Activated CD8-positive, alpha-beta memory T cell treated with anti-CD3 and anti-CD28 coated beads, Interleukin-2, amount 50 U/mL, for 1 hour (primary cell): ENCODE data around the gene FKTN.

Experiments
- DNase-seq: peaks from one replicate; pipeline ENCODE4 v3.0.0-alpha.2; 2020; ENCODE audit errors: extremely low read depth

The FKTN gene

DNA sequence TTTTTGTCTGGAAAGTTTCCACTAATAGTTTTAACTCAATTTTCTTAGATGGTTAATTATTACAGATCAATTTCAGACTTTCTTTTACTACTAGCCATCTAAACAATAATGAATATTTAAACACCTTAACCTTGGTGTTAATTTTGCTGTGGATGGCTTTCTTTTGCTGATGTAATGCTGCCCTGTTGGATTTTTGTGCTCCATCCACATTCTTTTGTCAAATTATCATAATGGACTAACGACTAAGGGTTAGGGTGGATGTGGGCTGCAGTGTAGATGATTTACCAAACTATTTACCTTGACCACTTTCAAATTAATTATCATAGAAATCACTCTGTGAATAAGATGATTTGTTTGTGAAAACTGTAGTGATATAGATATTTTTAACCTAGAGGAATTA is 120.8 kb downstream of the FKTN start:
- DNase-seq = no peak

DNA sequence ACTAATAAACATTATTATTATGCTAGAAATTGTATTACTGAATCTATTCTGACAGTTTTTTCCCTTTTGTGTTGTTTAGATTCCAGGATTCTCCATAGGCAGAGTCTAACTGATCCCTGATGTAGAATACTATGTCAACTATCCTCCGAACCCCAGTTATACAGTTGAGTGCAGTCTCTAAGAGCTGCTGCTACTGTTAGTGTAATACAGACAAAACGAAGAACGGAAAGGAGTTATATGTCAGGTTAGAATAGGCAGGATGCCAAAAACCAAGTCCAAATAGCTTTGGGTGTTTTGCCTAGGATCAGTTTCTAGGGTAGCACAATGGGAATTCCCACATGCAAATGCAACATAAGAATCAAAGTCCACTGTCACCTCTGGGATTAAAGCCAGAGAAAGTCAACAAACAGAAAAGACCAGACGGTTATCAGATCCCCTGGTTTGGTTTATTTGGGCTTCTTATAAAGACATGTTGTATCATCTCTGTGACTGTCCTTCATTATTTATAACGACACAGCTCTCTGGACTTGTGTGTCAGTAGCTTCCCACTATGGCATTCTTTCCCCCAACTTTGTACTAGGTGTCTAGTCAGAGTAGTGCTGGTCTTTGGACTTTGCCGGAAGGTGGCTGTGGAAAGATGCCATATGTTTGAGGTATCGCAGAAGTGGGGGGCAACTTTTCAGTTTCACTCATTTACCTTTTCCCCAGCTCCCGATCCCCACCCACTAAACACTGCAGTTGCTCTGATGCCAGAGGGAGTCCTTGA is 121.5 kb downstream of the FKTN start:
- no peak for DNase-seq

DNA sequence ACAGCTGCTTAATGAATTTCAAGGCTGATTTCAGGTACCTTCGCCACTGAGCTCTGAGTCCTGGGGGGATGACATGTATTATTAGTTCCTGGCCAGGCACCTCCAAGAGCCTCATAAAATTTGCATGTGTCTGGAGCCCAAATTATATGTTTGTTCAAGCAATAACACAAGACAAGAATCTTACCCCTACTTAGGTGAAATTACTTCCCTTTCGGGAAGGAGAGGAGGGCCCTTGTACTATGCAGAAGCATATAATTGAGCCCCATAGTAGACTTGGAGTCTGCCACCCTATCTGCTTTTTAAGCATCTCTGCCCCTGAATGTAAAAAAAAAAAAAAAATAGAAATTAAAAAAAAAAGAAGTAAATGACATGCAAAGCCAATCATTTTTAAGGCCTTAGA is 123.4 kb downstream of the FKTN start:
- no peak for DNase-seq

DNA sequence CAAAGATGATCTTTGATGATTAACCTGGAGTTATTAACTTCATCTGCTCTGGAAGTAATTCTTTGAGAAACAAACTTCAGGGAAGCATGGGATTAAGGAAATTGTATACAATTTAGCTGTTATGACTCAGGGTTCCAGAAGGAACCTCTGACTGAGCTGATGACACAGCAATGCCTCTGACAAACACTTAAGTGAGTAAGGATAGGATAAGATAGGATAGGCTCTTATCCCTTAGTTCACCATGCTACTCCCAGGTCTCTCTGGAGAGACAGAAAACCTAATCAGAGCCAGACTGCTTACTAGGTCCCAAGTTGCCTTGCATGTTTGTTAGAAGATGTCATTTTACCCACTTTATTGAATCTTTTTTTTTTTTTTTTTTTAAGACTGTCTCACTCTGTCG is 123.8 kb downstream of the FKTN start:
- no peak for DNase-seq

DNA sequence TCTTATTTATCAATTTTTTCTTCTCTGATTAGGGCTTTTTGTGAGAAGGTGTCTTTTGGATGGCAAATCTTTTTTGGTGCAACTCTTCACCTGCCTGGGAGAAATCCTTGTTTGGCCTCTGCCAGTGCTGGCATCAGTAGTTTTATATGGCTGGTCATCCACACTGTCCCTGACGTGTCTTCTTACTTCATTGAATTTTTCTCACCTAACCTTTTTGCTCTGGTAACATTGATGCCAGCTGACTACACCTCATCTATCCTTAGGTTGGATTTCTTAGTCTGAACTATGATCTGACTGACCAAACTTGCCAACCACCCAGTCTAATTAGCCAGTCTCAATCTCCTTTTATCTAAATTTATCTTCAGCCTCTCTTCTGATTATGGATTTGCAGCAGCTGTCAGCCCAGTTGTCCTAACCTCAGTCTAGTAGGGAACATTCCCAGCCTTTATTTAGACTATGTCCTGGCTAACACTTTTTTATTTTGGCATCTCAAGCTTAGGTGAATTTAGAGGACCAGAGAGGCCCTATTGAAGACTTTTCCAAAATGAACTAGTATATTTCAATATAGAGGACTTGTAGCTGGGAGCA is 125.9 kb downstream of the FKTN start:
- no peak for DNase-seq

DNA sequence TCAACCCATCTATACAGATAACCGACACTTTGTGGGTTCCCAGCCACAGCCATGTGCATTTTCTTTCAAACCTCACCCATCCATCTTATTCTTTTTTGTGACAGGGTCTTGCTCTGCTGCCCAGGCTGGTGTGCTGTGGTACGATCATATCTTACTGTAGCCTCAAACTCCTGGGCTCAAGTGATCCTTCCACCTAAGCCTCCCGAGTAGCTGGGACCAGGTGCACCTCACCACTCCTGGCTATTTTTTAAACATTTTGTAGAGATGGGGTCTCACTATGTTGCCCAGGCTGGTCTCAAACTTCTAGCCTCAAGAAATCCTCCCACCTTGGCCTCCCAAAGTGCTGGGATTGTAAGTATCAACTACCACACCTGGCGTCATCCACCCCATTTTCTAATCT is 129.0 kb downstream of the FKTN start:
- DNase-seq = no peak
